Psoas muscle (tissue), 8 donors: ENCODE results near the gene CLTC. TPM values are rescaled to one million over a fixed set of nuclear protein-coding genes. Genes with fewer than 3 reads are reported as not detected.

Experiments
- ATAC-seq, 4 donors: fragments of 200-7000 bp; cut with Tn5 transposase; one replicate each; pipeline ENCODE4 v1.9.1; 2020; ENCODE audit warnings: moderate library complexity in 3 of 4, mild to moderate bottlenecking in 2 of 4
- DNase-seq, 2 donors: peaks; one replicate each; pipeline ENCODE4 v3.0.0-alpha.2; 2020
- H3K27ac ChIP-seq: fragments of 200-600 bp; one replicate; pipeline ENCODE4 v1.8.0; 2022
- H3K27me3 ChIP-seq, 3 donors: fragments of 200-600 bp in 1 of 3; one replicate each; pipeline versions ENCODE4 v1.6.1 to v1.8.0; 2013 to 2022; ENCODE audit warnings: low read length in 2 of 3, mild to moderate bottlenecking in 2 of 3, moderate library complexity in 1 of 3; ENCODE audit not compliant: insufficient read depth in 3 of 3
- H3K36me3 ChIP-seq, 2 donors: fragments of 200-600 bp in 1 of 2; one replicate each; pipeline versions ENCODE4 v1.6.1 to v1.8.0; 2013 to 2022; ENCODE audit warnings: low read depth in 1 of 2, mild to moderate bottlenecking in 1 of 2, moderate library complexity in 1 of 2; ENCODE audit not compliant: insufficient read depth in 1 of 2
- H3K4me1 ChIP-seq: fragments of 200-600 bp; one replicate; pipeline ENCODE4 v1.8.0; 2022
- H3K4me3 ChIP-seq: fragments of 200-600 bp; one replicate; pipeline ENCODE4 v1.8.0; 2022; ENCODE audit warnings: mild to moderate bottlenecking
- H3K9me3 ChIP-seq: fragments of 200-600 bp; one replicate; pipeline ENCODE4 v1.8.0; 2022
- CTCF ChIP-seq: fragments of 200-600 bp; IDR thresholded peaks from one replicate; pipeline ENCODE4 v1.8.0; 2022; ENCODE audit warnings: antibody characterized with exemption
- WGBS, 3 donors: extraction: QIAGEN DNeasy Blood & Tissue Kit; methylation state at CpG; one replicate each; pipeline versions ENCODE4 v1.1.6 to v1.1.7; 2013; 5-methylcytosine and 5-hydroxymethylcytosine counted together
- intact Hi-C, 2 donors: fragments of 100-400 bp; cut with DNase I; formaldehyde crosslinking; loops; one replicate each; pipeline versions ENCODE4 v1.11.0 to v1.14.2; 2022
- polyA plus RNA-seq, 3 donors: library from polyadenylated mRNA; stranded (reverse); fragments of 200-250 nt; gene quantifications; one replicate each; pipeline ENCODE4 v1.2.3, GENCODE V29; 2013
- total RNA-seq, 4 donors: library from RNA; stranded (reverse); fragmentation: NEBNext Ultra II Directional in 2 of 4; extraction: Animal tissue kit (Norgen Biotek cat#: 25700) in 2 of 4; gene quantifications; one replicate each; pipeline versions ENCODE4 v1.2.1 to v1.2.4, GENCODE V29; 2021 to 2023
- donor health status: healthy with polysubstance abuse.
- donor health status: DM: no; HTN: no; CAD: no; lungs with moderate emphysema.
- donor health status: Bipolar disorder and iron deficiency.
- donor health status: healthy.
- donor health status: DM: yes; HTN: yes; CAD: no.
- donor health status: DM: no; HTN: no; CAD: no.
- donor health status: DM: no; HTN: no; CAD: no.
- donor health status: DM: yes; HTN: yes; CAD: no.

Gene CLTC
- total and polyA plus RNA-seq, 7 donors, result 61.4 to 156 (median 119) TPM

GRCh38 chr17:59617156-59617732, 2.5 kb upstream of the CLTC start:
- Histone ChIP-seq H3K36me3 (peaks cover 0 to 3% of the 10 kb centered on the region in 2 donors), H3K4me3 (peak overlapping the region; percentile 85), H3K27ac (peak overlapping the region; percentile 98), H3K27me3 (no peaks in the 10 kb centered on the region), H3K9me3 (no peaks in the 10 kb centered on the region), H3K4me1 (peaks cover 18% of the 10 kb centered on the region)
- ATAC-seq (no peak), DNase-seq (no peak)
- intact Hi-C loops, result loop anchor here in 1 of 2 donors (10.0 kb wide), 1 partner anchor 52 kb away; the partner anchor contains the start of gene DHX40
- WGBS, 3 donors, result 96 to 100% (median 98%) methylated on average over 1 of the region's 1 CpG
- no peak for TF ChIP-seq CTCF

GRCh38 chr17:59619035-59619297, 729 bp upstream of the CLTC start:
- no peaks in the 10 kb centered on the region for H3K27me3 ChIP-seq
- H3K4me3 ChIP-seq, result peak overlapping the region; percentile 85
- intact Hi-C loops, result loop anchor here in 1 of 2 donors (10.0 kb wide), 1 partner anchor 54 kb away; the partner anchor contains the start of gene DHX40
- no peak for TF ChIP-seq CTCF
- WGBS, 3 donors, result 0 to 1% (median 0%) methylated on average over 11 of the region's 11 CpGs
- H3K36me3 ChIP-seq, result peaks cover 0 to 3% of the 10 kb centered on the region in 2 donors
- ATAC-seq (no peak), DNase-seq (no peak)
- no peaks in the 10 kb centered on the region for H3K9me3 ChIP-seq
- H3K4me1 ChIP-seq, result peaks cover 36% of the 10 kb centered on the region
- peak overlapping the region; percentile 98 for H3K27ac ChIP-seq

GRCh38 chr17:59620064-59620359, 317 bp downstream of the CLTC start:
- no peaks in the 10 kb centered on the region for H3K36me3 ChIP-seq
- H3K4me3 ChIP-seq, result peak overlapping the region; percentile 85
- DNase-seq, result no peak
- intact Hi-C loops, result no loop called here
- H3K4me1 ChIP-seq, result peaks cover 37% of the 10 kb centered on the region
- H3K27me3 ChIP-seq, result no peaks in the 10 kb centered on the region
- peak overlapping the region; percentile 98 for H3K27ac ChIP-seq
- TF ChIP-seq CTCF, result no peak
- WGBS, 3 donors, result 0 to 2% (median 1%) methylated on average over 13 of the region's 13 CpGs
- no peaks in the 10 kb centered on the region for H3K9me3 ChIP-seq
- ATAC-seq, result peak in 1 of 4 donors; percentile 0

GRCh38 chr17:59620518-59621259, 994 bp downstream of the CLTC start:
- Histone ChIP-seq H3K9me3 (no peaks in the 10 kb centered on the region), H3K4me1 (peaks cover 42% of the 10 kb centered on the region), H3K27me3 (no peaks in the 10 kb centered on the region), H3K27ac (peak overlapping the region; percentile 98), H3K4me3 (peak overlapping the region; percentile 85), H3K36me3 (no peaks in the 10 kb centered on the region)
- no peak for TF ChIP-seq CTCF
- ATAC-seq (peak in 3 of 4 donors; percentile 2 to 28 (median 20)), DNase-seq (peak in 1 of 2 donors; percentile 31)
- WGBS, 3 donors, result 1 to 2% (median 1%) methylated on average over 14 of the region's 14 CpGs
- intact Hi-C loops, result no loop called here

GRCh38 chr17:59621771-59622170, 2.1 kb downstream of the CLTC start:
- Histone ChIP-seq H3K4me1 (peaks cover 52% of the 10 kb centered on the region), H3K27me3 (no peaks in the 10 kb centered on the region), H3K4me3 (peak overlapping the region; percentile 85), H3K36me3 (no peaks in the 10 kb centered on the region), H3K9me3 (no peaks in the 10 kb centered on the region), H3K27ac (peak overlapping the region; percentile 98)
- no peak for DNase-seq
- no peak for TF ChIP-seq CTCF
- 18 to 38% (median 26%) methylated on average over 4 of the region's 4 CpGs for WGBS, 3 donors
- intact Hi-C loops, result no loop called here
- no peak for ATAC-seq
